ENCODE results near the gene DRG2.

Gene DRG2

GRCh38 chr17:18055597-18055996 is 32.2 kb upstream of the DRG2 start:
- H3K9me3 ChIP-seq (ENCODE audit: insufficient read depth, low read length), result no peaks in the 10 kb centered on the region
- no peaks in the 10 kb centered on the region for H3K9me2 ChIP-seq (replicated peaks; ENCODE audit: insufficient read depth, low read length)
- no peak overlapping the region for H3K27ac ChIP-seq (ENCODE audit: low read depth, low read length)
- H3K27me3 ChIP-seq (ENCODE audit: low read length), result no peaks in the 10 kb centered on the region
- no peak overlapping the region for H2AFZ ChIP-seq (ENCODE audit: low read depth, low read length, severe bottlenecking)
- no peaks in the 10 kb centered on the region for H3F3A ChIP-seq (ENCODE audit: insufficient read depth)
- no peaks in the 10 kb centered on the region for H3K36me3 ChIP-seq (ENCODE audit: low read length)
- no peak overlapping the region for H3K4me3 ChIP-seq (ENCODE audit: insufficient read depth, low read length, poor library complexity, severe bottlenecking)
- H4K20me1 ChIP-seq (ENCODE audit: low read depth, low read length), result no peaks in the 10 kb centered on the region
- no peak overlapping the region for H3K9ac ChIP-seq (ENCODE audit: low read length)
- no peak overlapping the region for H3K4me2 ChIP-seq (ENCODE audit: low read depth, low read length, poor library complexity, severe bottlenecking)
- TF ChIP-seq EZH2phosphoT487 (conservative IDR thresholded peaks at IDR 0.05; ENCODE audit: low read length) (no peak), CTCF (IDR thresholded peaks at IDR 0.05; ENCODE audit: insufficient read depth, low read length, poor library complexity, severe bottlenecking) (no peak)
- H3K79me2 ChIP-seq (ENCODE audit: insufficient read depth, low read length), result no peaks in the 10 kb centered on the region

GRCh38 chr17:18056214-18056613 is 31.5 kb upstream of the DRG2 start:
- Histone ChIP-seq H3K9me2 (replicated peaks; ENCODE audit: insufficient read depth, low read length) (no peaks in the 10 kb centered on the region), H3K9ac (ENCODE audit: low read length) (no peak overlapping the region), H3K27ac (ENCODE audit: low read depth, low read length) (no peak overlapping the region), H3F3A (ENCODE audit: insufficient read depth) (no peaks in the 10 kb centered on the region), H3K36me3 (ENCODE audit: low read length) (no peaks in the 10 kb centered on the region), H3K4me3 (ENCODE audit: insufficient read depth, low read length, poor library complexity, severe bottlenecking) (no peak overlapping the region), H4K20me1 (ENCODE audit: low read depth, low read length) (no peaks in the 10 kb centered on the region), H3K79me2 (ENCODE audit: insufficient read depth, low read length) (no peaks in the 10 kb centered on the region), H2AFZ (ENCODE audit: low read depth, low read length, severe bottlenecking) (no peak overlapping the region), H3K4me2 (ENCODE audit: low read depth, low read length, poor library complexity, severe bottlenecking) (no peak overlapping the region), H3K27me3 (ENCODE audit: low read length) (no peaks in the 10 kb centered on the region), H3K9me3 (ENCODE audit: insufficient read depth, low read length) (no peaks in the 10 kb centered on the region)
- TF ChIP-seq EZH2phosphoT487 (conservative IDR thresholded peaks at IDR 0.05; ENCODE audit: low read length), result no peak
- TF ChIP-seq CTCF (IDR thresholded peaks at IDR 0.05; ENCODE audit: insufficient read depth, low read length, poor library complexity, severe bottlenecking), result no peak

- Histone ChIP-seq H3K9me2 (replicated peaks; ENCODE audit: insufficient read depth, low read length) (no peaks in the 10 kb centered on the region), H4K20me1 (ENCODE audit: low read depth, low read length) (no peaks in the 10 kb centered on the region), H3K9ac (ENCODE audit: low read length) (no peak overlapping the region), H3K27ac (ENCODE audit: low read depth, low read length) (no peak overlapping the region), H3K36me3 (ENCODE audit: low read length) (no peaks in the 10 kb centered on the region), H2AFZ (ENCODE audit: low read depth, low read length, severe bottlenecking) (no peak overlapping the region), H3K4me3 (ENCODE audit: insufficient read depth, low read length, poor library complexity, severe bottlenecking) (no peak overlapping the region), H3K9me3 (ENCODE audit: insufficient read depth, low read length) (no peaks in the 10 kb centered on the region), H3K4me2 (ENCODE audit: low read depth, low read length, poor library complexity, severe bottlenecking) (no peak overlapping the region), H3K79me2 (ENCODE audit: insufficient read depth, low read length) (no peaks in the 10 kb centered on the region), H3F3A (ENCODE audit: insufficient read depth) (no peaks in the 10 kb centered on the region), H3K27me3 (ENCODE audit: low read length) (no peaks in the 10 kb centered on the region)
- TF ChIP-seq CTCF (IDR thresholded peaks at IDR 0.05; ENCODE audit: insufficient read depth, low read length, poor library complexity, severe bottlenecking) (no peak), EZH2phosphoT487 (conservative IDR thresholded peaks at IDR 0.05; ENCODE audit: low read length) (no peak)
Measured at GRCh38 chr17:18059283-18059682, 28.5 kb upstream of the DRG2 start.

Measured in SU-DHL-6 (cell line).